Measurements from ENCODE around the gene FAM222B.
"Not testable (repeated sequence)": the region's sequence is repeated elsewhere in the genome, so short reads cannot be mapped to it uniquely, and the experiment has no call there.

Gene FAM222B

GRCh38 chr17:28737770-28738679 is 104.6 kb downstream of the FAM222B start:
- no peak for DNase-seq (ENCODE audit: low spot score)
- Histone ChIP-seq H3K27ac (no peak overlapping the region), H3K4me3 (no peak overlapping the region)
- TF ChIP-seq, protein P1, sequence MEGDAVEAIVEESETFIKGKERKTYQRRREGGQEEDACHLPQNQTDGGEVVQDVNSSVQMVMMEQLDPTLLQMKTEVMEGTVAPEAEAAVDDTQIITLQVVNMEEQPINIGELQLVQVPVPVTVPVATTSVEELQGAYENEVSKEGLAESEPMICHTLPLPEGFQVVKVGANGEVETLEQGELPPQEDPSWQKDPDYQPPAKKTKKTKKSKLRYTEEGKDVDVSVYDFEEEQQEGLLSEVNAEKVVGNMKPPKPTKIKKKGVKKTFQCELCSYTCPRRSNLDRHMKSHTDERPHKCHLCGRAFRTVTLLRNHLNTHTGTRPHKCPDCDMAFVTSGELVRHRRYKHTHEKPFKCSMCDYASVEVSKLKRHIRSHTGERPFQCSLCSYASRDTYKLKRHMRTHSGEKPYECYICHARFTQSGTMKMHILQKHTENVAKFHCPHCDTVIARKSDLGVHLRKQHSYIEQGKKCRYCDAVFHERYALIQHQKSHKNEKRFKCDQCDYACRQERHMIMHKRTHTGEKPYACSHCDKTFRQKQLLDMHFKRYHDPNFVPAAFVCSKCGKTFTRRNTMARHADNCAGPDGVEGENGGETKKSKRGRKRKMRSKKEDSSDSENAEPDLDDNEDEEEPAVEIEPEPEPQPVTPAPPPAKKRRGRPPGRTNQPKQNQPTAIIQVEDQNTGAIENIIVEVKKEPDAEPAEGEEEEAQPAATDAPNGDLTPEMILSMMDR (IDR thresholded peaks at IDR 0.05) = no peak

- Histone ChIP-seq H3K4me3 (no peak overlapping the region), H3K27ac (no peak overlapping the region)
- TF ChIP-seq, protein P1 (IDR thresholded peaks at IDR 0.05) = no peak
- no peak for DNase-seq (ENCODE audit: low spot score)
Measured at GRCh38 chr17:28737316-28737715, 105.3 kb downstream of the FAM222B start.

DNA sequence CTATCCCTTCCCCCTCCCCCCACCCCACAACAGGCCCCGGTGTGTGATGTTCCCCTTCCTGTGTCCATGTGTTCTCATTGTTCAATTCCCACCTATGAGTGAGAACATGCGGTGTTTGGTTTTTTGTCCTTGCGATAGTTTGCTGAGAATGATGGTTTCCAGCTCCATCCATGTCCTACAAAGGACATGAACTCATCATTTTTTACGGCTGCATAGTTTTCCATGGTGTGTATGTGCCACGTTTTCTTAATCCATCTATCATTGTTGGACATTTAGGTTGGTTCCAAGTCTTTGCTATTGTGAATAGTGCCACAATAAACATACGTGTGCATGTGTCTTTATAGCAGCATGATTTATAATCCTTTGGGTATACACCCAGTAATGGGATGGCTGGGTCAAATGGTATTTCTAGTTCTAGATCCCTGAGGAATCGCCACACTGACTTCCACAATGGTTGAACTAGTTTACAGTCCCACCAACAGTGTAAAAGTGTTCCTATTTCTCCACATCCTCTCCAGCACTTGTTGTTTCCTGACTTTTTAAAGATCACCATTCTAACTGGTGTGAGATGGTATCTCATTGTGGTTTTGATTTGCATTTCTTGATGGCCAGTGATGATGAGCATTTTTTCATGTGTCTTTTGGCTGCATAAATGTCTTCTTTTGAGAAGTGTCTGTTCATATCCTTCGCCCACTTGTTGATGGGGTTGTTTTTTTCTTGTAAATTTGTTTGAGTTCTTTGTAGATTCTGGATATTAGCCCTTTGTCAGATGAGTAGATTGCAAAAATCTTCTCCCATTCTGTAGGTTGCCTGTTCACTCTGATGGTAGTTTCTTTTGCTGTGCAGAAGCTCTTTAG is 106.4 kb downstream of the FAM222B start:
- H3K27ac ChIP-seq; H3K4me3 ChIP-seq; DNase-seq (ENCODE audit: low spot score): not testable (repeated sequence)

- Histone ChIP-seq H3K4me3 (no peak overlapping the region), H3K27ac (no peak overlapping the region)
- TF ChIP-seq, protein P1 (IDR thresholded peaks at IDR 0.05) = no peak
- no peak for DNase-seq (ENCODE audit: low spot score)
Measured at GRCh38 chr17:28735242-28735722, 107.3 kb downstream of the FAM222B start.

GRCh38 chr17:28734712-28735241 is 107.8 kb downstream of the FAM222B start:
- TF ChIP-seq, protein P1 (IDR thresholded peaks at IDR 0.05) = no peak
- Histone ChIP-seq H3K27ac (no peak overlapping the region), H3K4me3 (no peak overlapping the region)
- no peak for DNase-seq (ENCODE audit: low spot score)

DNA sequence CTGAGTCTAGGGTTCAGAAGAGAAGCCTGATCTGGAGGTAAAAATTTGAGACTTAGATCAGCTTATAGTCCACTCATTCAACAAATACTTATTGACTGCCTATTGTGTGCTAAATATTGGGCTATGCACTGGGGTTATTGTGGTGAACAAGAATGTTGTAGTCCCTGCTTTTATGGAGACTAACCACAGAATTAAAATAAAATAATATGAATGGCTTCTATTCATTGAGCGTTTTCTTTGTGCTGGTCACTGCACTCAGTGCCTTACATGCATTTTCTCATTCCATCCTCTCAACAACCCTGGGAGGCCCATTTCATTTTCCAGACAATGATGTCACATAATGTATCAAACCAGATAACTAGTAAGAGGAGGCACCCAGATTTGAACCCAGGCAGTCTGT is 109.2 kb downstream of the FAM222B start:
- H3K27ac ChIP-seq = no peak overlapping the region
- no peak for DNase-seq (ENCODE audit: low spot score)
- TF ChIP-seq, protein P1 (IDR thresholded peaks at IDR 0.05) = no peak
- H3K4me3 ChIP-seq = no peak overlapping the region

- H3K27ac ChIP-seq = no peak overlapping the region
- DNase-seq (ENCODE audit: low spot score) = no peak
- no peak overlapping the region for H3K4me3 ChIP-seq
- TF ChIP-seq, protein P1 (IDR thresholded peaks at IDR 0.05) = no peak
Measured at GRCh38 chr17:28729950-28730330, 112.7 kb downstream of the FAM222B start.

Data from coronary artery (tissue), 2 donors.